Hindlimb muscle (tissue), 1 donor: ENCODE data around the gene NEK7. TPM values are rescaled to one million over a fixed set of nuclear protein-coding genes. Genes with fewer than 3 reads are reported as not detected.

ENCODE experiments used
- DNase-seq: peaks from one replicate; pipeline ENCODE4 v3.0.0-alpha.2; 2013
- polyA plus RNA-seq: library from polyadenylated mRNA; unstranded; fragments of 120-200 nt; gene quantifications from one replicate; pipeline ENCODE4 v1.2.1, GENCODE V29; 2013; ENCODE audit not compliant: insufficient read length

NEK7 gene
- polyA plus RNA-seq, 1 donor: 37.2 TPM

- DNase-seq: no peak
Observed at GRCh38 chr1:198261886-198262285, 105.1 kb downstream of the NEK7 start.

- DNase-seq: no peak
Observed at GRCh38 chr1:198263186-198263585, 106.4 kb downstream of the NEK7 start.

DNA sequence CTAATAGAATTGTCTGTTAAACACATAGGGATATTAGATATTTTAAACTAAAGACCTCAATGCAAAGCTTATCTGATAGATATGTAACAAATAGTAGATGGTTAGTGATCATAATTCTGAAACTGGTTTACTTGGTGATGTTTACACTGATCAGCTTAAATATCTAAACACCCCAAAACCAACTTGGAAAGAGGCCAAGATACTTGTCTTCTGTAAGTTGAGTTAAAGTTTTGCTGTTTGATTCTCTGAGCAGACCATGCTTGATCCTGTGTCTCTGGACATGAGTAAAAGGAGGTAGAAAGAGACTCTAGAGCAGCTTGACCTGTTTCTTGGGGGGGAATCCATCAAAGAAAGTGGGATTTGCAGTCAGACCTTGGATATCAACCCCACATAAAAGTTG is 107.5 kb downstream of the NEK7 start:
- no peak for DNase-seq

DNA sequence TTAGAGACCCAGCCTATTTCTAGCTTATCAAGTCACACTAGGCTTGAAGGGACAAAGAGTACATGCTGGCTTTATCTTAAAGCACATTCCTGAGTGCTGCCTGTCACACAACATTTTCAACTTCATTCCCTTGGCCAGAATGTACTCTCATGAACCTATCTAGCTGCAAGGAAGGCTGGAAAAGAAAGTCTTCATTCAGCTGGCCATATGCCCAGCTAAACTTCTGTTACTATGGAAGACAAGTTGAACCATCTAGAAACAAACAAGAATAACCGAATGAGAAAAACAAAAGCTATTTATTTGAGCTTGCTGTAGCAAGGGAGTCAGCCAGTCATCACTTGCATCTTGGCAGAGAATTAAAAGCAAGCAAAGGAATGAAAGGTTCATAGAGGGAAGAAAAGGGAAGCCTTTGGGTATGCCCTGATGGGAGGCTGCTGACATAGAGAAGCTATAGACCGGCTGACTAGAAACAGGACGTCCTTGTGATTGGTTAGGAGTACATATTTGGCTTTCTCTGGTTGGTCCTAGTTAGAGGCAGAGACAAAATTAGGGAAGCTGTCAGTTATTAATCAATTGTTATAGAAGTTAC is 108.4 kb downstream of the NEK7 start:
- DNase-seq: no peak

DNA sequence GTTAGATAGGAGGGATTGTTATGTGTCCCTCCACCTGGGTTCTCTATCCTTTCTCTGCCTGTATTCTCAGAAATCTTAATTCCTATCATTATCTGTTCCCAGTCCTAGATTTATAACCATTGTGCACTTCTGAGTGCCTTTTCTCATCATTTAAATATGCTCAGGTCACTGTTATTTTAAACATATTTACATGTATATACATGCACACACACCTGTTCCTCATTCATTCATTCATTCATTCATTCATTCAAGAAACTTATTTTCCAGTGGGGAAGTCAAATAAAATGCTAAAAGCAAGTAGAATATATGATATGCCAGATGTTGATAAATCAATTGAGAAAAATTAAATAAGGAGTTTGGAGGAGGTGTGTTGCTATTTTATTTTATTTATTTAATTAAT is 110.3 kb downstream of the NEK7 start:
- no peak for DNase-seq

DNA sequence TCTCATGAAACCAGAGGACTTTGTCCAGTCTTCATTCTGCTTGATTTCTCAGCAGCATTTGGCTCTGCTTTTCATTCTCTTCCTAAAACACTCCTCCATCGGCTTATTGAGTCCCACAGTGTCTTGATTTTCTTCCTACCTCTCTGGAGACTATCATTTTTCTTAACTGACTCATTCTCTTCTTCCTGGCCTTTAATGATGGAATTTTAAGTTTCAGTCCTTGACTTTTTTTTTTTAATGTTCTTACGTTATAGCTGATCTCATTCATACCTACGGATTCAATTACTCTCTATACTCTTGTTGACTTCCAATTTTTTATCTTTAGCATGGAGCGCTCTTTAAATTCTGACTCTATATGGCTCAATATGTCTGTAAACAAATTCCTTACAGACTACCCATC is 111.1 kb downstream of the NEK7 start:
- no peak for DNase-seq

GRCh38 chr1:198268784-198269645 is 112.2 kb downstream of the NEK7 start:
- no peak for DNase-seq

DNA sequence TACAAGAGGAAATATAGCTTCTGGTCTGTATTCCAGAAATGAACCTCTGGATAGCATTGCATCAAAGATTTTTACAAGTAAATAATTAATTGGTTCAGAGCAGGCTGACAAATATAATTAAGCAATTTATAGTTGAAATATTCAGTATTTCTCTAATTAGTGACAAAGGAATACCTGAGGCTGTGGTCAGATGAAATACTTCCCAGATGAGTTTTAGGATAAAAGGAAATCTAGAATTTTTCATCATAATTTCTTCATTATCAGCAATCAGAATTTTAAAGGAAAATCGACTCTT is 112.8 kb downstream of the NEK7 start:
- DNase-seq: no peak

DNA sequence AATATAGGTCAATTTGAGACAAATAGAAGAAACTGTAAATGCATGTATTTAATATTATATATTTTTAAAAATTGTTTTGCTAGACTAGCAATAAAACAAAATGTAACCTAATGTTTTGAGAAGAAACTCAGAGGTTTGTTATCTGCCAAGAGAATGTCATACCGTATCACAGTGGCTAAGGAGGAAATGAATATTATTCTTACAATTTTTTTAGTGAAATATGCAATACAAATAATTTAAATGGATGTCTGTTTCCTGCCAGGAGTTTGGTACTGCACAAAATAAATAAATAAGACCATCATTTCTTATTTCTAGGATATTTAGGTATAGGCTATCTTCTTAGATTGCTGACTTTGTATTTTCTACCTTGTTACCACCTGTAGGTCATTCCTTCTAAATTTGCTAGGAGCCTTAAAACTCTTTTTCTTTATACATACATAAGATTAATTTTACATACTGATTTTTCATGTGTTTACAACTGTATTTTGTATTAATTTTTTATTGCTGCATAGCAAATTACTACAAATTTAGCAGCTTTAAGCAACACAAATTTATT is 113.6 kb downstream of the NEK7 start:
- no peak for DNase-seq

DNA sequence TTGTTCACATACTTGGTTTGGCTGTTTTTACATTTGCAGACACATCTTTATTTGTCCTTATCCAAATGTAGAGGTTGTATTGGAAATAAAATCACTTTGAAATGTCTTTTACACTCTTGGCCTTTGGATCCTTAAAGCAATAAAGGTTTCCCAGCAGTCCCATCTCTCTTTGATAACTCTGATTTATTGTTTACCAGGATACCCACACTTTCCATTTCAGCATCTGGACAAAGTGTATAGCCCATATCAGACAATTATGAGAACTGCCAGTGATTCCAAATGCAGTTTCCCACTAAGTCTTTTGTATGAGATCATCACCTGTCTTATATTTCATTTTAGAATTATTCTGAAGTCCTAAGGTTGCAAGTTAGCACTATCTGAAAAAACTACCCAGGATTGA is 114.7 kb downstream of the NEK7 start:
- DNase-seq: no peak

- no peak for DNase-seq
Observed at GRCh38 chr1:198272492-198272891, 115.7 kb downstream of the NEK7 start.

DNA sequence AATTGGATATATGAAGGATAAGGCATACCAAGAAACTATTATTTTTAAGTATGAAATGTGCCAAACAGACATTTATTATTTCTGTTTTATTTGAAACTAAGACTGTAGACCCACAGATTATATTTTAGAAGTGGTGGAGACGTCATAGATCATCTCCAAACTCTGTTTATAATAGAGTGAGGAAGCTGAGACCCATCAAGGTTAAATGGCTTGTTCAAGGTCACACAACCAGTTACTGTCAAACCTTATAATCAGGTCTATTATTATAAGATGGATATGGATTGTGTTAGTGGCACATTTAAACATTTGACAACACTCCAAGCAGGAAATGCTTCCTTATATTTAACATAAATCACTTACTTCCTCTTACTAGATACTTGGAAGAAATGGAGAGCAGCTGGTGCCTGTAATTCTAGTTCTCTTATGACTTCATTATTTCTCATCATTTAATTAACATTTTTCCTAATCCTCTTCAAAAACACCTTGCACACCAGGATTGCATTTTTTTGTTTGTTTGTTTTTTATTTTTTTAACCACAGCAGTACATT is 117.0 kb downstream of the NEK7 start:
- DNase-seq: no peak

GRCh38 chr1:198275597-198275996 is 118.8 kb downstream of the NEK7 start:
- DNase-seq: no peak

DNA sequence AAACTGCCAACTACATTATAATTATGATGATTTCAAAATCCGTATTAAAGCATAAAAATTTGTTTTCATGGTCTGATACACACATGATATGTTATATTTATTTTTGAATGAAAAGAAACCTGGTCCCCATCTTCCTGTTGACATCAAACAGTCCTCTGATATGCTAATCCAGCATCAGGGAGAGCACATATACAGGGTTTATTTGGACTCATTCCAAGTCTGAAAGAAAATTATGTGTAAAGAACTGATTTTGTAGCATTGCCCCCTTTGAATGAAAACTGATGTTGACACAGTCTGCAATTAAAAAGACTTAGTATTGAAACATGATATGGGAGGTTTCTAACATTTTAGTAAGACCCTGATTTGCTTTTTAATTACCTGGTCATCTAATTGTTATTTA is 119.4 kb downstream of the NEK7 start:
- DNase-seq: no peak

GRCh38 chr1:198278943-198279342 is 122.1 kb downstream of the NEK7 start:
- DNase-seq: no peak

GRCh38 chr1:198280080-198280479 is 123.3 kb downstream of the NEK7 start:
- no peak for DNase-seq

DNA sequence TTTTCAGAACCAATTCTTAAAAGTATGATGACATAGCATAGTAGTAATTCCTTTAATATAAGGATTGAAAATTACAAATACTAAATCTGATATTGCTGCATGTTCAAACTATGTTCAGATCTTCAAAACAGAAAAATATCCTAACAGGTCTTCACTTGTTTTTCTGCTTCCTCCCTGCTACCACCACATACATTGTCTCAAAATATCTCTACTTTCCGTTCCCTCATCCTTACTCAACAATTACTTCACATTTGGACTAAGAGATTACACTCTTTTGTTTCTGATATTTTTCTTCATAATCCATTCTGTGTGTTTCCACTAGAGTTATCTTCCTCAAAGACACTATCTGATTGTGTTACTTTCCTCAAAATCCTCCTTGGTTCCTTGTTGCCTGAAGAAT is 125.1 kb downstream of the NEK7 start:
- DNase-seq: no peak

GRCh38 chr1:198283222-198283621 is 126.4 kb downstream of the NEK7 start:
- DNase-seq: no peak

DNA sequence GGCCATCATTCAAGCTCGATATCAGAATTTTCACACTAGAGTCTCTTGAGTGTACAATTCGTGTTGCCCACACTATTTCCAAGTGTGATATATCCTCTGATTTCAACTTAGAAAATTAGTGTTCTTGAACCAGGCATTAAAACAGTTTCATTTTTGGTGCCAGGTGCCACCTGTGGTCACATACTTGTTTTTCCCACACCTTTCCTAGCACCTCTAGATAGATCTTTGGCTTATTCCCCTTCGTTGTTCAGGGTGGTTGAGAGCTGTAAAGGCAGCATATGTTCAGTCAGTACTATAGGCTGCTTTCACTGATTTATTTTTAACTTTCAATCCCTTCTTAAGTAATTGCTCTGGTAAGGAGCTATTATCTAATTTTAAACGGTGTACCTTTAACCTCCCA is 131.1 kb downstream of the NEK7 start:
- no peak for DNase-seq

DNA sequence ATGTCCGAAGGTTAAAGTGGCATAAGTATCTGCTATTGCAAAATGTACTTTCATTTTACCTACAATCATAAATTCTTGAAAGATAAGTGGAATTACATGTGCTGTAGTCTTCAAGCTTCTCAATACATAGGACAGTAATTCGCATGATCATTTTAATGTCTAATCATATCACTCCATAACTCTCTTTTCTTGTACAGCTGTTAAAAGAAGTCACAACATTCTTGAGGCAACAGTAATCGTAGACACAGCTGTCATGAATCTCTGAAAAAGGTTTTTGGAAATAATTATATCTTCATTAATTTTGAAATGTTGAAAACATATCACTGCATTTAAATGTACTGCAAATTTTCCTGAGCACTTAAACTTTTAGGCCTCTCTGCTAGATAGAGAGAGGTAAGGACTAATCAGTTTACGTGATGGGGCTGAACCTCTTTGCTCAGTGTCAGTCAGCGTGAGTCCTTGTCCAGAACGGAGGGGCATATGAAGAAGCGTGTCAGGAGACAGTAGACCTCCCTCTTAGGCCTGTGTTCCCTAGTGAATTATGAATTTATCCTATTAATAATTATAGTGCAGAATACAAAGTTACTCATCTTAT is 133.4 kb downstream of the NEK7 start:
- no peak for DNase-seq

GRCh38 chr1:198291036-198291435 is 134.2 kb downstream of the NEK7 start:
- no peak for DNase-seq

DNA sequence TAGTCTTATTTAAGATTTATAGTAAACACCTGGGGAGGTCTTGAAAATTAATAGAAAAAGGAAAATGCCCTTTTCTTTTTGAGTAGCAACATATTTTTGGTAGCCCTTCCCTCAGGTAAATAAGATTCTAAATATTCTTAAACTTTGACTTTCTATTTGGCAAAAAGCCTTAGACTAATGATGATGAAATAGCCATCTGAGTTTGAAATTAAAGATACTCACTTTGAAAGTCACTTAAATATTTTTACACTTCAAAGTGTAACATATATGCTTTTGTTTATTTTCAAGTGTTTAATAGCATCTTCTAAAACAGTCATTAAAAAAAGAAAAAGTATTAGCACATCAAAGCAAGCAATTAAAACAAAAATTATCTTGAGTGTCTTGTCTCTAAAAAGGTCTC is 135.1 kb downstream of the NEK7 start:
- DNase-seq: no peak

DNA sequence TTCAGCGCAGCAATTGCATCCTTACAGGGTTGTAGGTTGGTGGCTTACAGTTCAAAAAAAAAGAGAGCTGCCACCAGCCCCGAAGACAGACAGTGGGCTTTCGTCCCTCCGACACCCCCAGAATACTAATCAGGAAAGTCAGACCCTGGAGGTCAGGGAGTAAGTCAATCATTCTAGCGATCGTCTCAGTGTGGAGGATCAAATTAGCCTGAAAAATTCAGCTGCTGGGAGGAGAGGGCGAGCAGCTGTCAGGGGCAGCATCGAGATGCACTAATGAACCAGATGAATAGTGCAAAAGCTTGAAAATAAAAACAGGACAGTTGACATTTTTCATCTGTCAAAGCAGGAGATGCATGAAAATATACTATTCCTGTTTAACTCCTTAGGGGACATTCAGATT is 138.4 kb downstream of the NEK7 start:
- DNase-seq: no peak

DNA sequence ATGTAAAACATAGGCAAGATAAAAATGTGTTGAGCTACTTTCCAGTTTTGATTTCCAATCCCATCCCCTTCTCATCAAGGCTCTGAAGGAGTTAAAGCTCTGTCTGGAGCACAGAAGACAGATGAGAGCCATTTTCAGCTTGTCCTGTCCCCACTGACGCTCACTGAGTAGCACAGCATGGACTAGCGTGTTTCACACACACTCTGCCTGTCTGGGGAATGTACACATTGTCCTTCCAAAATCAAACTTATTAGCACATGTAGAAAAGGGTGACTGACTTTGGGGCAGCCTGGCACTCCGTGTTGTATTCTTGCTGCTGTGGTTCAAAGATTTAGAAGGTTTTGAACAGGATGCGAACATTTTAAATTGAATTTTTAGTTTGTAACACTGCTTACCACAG is 139.2 kb downstream of the NEK7 start:
- DNase-seq: no peak
